Hypothalamus (tissue), 51 donors: ENCODE data around the gene MMP24.

Experiments used
- DNase-seq, 51 donors: peaks; one replicate each; lab custom pipeline; 2025; lab: John Stamatoyannopoulos, UW

Gene MMP24

GRCh38 chr20:35215066-35215956, 11.2 kb upstream of the MMP24 start:
- DNase-seq: no peak

GRCh38 chr20:35216541-35216940, 9.9 kb upstream of the MMP24 start:
- DNase-seq: no peak

GRCh38 chr20:35223941-35224340, 2.5 kb upstream of the MMP24 start:
- no peak for DNase-seq

GRCh38 chr20:35224536-35224935, 2.0 kb upstream of the MMP24 start:
- DNase-seq: no peak

GRCh38 chr20:35225319-35226125, 968 bp upstream of the MMP24 start:
- no peak for DNase-seq

- peak in 24 of 51 donors; percentile 1 to 66 (median 10) for DNase-seq
Observed at GRCh38 chr20:35226884-35227681, 593 bp downstream of the MMP24 start.

- no peak for DNase-seq
Observed at GRCh38 chr20:35232575-35232974, 6.1 kb downstream of the MMP24 start.

- DNase-seq: peak in 1 of 51 donors; percentile 26
Observed at GRCh38 chr20:35235881-35236280, 9.4 kb downstream of the MMP24 start.

GRCh38 chr20:35237486-35237885, 11.0 kb downstream of the MMP24 start:
- no peak for DNase-seq

GRCh38 chr20:35238170-35238569, 11.7 kb downstream of the MMP24 start:
- DNase-seq: no peak

GRCh38 chr20:35238735-35239134, 12.2 kb downstream of the MMP24 start:
- DNase-seq: no peak

- DNase-seq: no peak
Observed at GRCh38 chr20:35240083-35240810, 13.8 kb downstream of the MMP24 start.

GRCh38 chr20:35240811-35241293, 14.4 kb downstream of the MMP24 start:
- DNase-seq: no peak

GRCh38 chr20:35243317-35243716, 16.8 kb downstream of the MMP24 start:
- no peak for DNase-seq

GRCh38 chr20:35243986-35244385, 17.5 kb downstream of the MMP24 start:
- DNase-seq: no peak

GRCh38 chr20:35246723-35247122, 20.2 kb downstream of the MMP24 start:
- no peak for DNase-seq

GRCh38 chr20:35248641-35249475, 22.4 kb downstream of the MMP24 start:
- DNase-seq: no peak

GRCh38 chr20:35251613-35251940, 25.1 kb downstream of the MMP24 start:
- DNase-seq: no peak

- no peak for DNase-seq
Observed at GRCh38 chr20:35252037-35252461, 25.6 kb downstream of the MMP24 start.
